WTC11 (cell line): ENCODE results near the gene PEX16.

Source experiments
- FOXK1 ChIP-seq: sonication (generic); formaldehyde crosslinking; IDR thresholded peaks from 2 replicates; pipeline ENCODE4 v1.8.0; 2022; ENCODE audit warnings: mild to moderate bottlenecking, moderate library complexity, missing genetic modification reagents
- IRF2 ChIP-seq: sonication (generic); formaldehyde crosslinking; IDR thresholded peaks from 2 replicates; pipeline ENCODE4 v1.8.0; 2022; ENCODE audit warnings: low read depth, missing genetic modification reagents, borderline replicate concordance
- NR2C2 ChIP-seq: sonication (generic); formaldehyde crosslinking; IDR thresholded peaks from 2 replicates; pipeline ENCODE4 v1.8.0; 2022; ENCODE audit warnings: mild to moderate bottlenecking, missing genetic modification reagents
- SP1 ChIP-seq: sonication (generic); formaldehyde crosslinking; conservative IDR thresholded peaks from 2 replicates; pipeline ENCODE4 v1.8.1; 2022; ENCODE audit warnings: missing genetic modification reagents
- TEAD4 ChIP-seq: sonication (generic); formaldehyde crosslinking; IDR thresholded peaks from 2 replicates; pipeline ENCODE4 v1.8.0; 2022; ENCODE audit warnings: mild to moderate bottlenecking, missing genetic modification reagents
- ZNF416 ChIP-seq: fragments of 250-450 bp; sonication (Bioruptor Pico); IDR thresholded peaks from 2 replicates; pipeline ENCODE4 v1.9.0; 2021; ENCODE audit warnings: mild to moderate bottlenecking, inconsistent platforms
- TF ChIP-seq, protein P1 (sequence below): sonication (generic); formaldehyde crosslinking; IDR thresholded peaks from 2 replicates; pipeline ENCODE4 v1.8.0; 2023; ENCODE audit warnings: missing genetic modification reagents
- TF ChIP-seq, protein P2 (sequence below): fragments of 200-600 bp; IDR thresholded peaks from 2 replicates; pipeline ENCODE4 v1.8.0; 2022; ENCODE audit warnings: antibody characterized with exemption
- TF ChIP-seq, protein P3 (sequence below): sonication (generic); formaldehyde crosslinking; IDR thresholded peaks from 2 replicates; pipeline ENCODE4 v1.8.1; 2022; ENCODE audit warnings: mild to moderate bottlenecking, moderate library complexity, missing genetic modification reagents
- TF ChIP-seq, protein P4 (sequence below): sonication (generic); formaldehyde crosslinking; IDR thresholded peaks from 2 replicates; pipeline ENCODE4 v1.8.0; 2022; ENCODE audit warnings: missing genetic modification reagents
- TF ChIP-seq, protein P5 (sequence below): sonication (generic); formaldehyde crosslinking; conservative IDR thresholded peaks from 2 replicates; pipeline ENCODE4 v1.8.1; 2022; ENCODE audit warnings: mild to moderate bottlenecking, missing genetic modification reagents
- TF ChIP-seq, protein P6 (sequence below): fragments of 250-450 bp; sonication (Bioruptor Pico); conservative IDR thresholded peaks from 2 replicates; pipeline ENCODE4 v1.9.0; 2021; ENCODE audit warnings: mild to moderate bottlenecking
- TF ChIP-seq, protein P7 (sequence below): sonication (generic); formaldehyde crosslinking; IDR thresholded peaks from 2 replicates; pipeline ENCODE4 v1.8.1; 2023; ENCODE audit warnings: mild to moderate bottlenecking, moderate library complexity, missing genetic modification reagents

DNA sequence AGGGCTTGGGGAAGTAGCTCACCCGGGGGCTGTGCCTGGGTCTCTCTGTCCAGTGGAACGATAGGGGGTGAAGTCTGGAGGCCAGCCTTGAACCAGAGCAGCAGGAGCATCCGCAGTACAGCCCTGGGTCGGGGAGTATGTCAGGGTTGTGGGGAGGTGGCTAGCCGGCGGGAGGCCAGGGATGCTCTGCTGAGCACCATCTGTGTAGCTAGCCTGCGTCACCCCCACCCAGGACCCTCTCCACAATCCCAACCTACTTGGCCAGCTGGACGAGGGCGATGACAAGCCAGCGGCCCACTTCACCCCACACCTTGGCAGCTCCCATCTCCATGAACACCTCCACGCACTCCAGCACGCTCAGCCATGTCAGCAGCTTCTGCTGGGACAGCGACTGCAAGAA is 2.2 kb downstream of the PEX16 start:
- TF ChIP-seq, protein P1, sequence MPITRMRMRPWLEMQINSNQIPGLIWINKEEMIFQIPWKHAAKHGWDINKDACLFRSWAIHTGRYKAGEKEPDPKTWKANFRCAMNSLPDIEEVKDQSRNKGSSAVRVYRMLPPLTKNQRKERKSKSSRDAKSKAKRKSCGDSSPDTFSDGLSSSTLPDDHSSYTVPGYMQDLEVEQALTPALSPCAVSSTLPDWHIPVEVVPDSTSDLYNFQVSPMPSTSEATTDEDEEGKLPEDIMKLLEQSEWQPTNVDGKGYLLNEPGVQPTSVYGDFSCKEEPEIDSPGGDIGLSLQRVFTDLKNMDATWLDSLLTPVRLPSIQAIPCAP = no peak
- TF ChIP-seq FOXK1 (CRISPR knock-in tag) (no peak), NR2C2 (CRISPR knock-in tag) (no peak), ZNF416 (no peak), SP1 (CRISPR knock-in tag) (no peak), TEAD4 (CRISPR knock-in tag) (no peak), IRF2 (CRISPR knock-in tag) (no peak)
- TF ChIP-seq, protein P2, sequence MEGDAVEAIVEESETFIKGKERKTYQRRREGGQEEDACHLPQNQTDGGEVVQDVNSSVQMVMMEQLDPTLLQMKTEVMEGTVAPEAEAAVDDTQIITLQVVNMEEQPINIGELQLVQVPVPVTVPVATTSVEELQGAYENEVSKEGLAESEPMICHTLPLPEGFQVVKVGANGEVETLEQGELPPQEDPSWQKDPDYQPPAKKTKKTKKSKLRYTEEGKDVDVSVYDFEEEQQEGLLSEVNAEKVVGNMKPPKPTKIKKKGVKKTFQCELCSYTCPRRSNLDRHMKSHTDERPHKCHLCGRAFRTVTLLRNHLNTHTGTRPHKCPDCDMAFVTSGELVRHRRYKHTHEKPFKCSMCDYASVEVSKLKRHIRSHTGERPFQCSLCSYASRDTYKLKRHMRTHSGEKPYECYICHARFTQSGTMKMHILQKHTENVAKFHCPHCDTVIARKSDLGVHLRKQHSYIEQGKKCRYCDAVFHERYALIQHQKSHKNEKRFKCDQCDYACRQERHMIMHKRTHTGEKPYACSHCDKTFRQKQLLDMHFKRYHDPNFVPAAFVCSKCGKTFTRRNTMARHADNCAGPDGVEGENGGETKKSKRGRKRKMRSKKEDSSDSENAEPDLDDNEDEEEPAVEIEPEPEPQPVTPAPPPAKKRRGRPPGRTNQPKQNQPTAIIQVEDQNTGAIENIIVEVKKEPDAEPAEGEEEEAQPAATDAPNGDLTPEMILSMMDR = no peak
- TF ChIP-seq, protein P3, sequence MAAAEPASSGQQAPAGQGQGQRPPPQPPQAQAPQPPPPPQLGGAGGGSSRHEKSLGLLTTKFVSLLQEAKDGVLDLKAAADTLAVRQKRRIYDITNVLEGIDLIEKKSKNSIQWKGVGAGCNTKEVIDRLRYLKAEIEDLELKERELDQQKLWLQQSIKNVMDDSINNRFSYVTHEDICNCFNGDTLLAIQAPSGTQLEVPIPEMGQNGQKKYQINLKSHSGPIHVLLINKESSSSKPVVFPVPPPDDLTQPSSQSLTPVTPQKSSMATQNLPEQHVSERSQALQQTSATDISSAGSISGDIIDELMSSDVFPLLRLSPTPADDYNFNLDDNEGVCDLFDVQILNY = no peak
- TF ChIP-seq, protein P4, sequence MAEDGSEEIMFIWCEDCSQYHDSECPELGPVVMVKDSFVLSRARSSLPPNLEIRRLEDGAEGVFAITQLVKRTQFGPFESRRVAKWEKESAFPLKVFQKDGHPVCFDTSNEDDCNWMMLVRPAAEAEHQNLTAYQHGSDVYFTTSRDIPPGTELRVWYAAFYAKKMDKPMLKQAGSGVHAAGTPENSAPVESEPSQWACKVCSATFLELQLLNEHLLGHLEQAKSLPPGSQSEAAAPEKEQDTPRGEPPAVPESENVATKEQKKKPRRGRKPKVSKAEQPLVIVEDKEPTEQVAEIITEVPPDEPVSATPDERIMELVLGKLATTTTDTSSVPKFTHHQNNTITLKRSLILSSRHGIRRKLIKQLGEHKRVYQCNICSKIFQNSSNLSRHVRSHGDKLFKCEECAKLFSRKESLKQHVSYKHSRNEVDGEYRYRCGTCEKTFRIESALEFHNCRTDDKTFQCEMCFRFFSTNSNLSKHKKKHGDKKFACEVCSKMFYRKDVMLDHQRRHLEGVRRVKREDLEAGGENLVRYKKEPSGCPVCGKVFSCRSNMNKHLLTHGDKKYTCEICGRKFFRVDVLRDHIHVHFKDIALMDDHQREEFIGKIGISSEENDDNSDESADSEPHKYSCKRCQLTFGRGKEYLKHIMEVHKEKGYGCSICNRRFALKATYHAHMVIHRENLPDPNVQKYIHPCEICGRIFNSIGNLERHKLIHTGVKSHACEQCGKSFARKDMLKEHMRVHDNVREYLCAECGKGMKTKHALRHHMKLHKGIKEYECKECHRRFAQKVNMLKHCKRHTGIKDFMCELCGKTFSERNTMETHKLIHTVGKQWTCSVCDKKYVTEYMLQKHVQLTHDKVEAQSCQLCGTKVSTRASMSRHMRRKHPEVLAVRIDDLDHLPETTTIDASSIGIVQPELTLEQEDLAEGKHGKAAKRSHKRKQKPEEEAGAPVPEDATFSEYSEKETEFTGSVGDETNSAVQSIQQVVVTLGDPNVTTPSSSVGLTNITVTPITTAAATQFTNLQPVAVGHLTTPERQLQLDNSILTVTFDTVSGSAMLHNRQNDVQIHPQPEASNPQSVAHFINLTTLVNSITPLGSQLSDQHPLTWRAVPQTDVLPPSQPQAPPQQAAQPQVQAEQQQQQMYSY (CRISPR knock-in tag) = no peak
- TF ChIP-seq, protein P5, sequence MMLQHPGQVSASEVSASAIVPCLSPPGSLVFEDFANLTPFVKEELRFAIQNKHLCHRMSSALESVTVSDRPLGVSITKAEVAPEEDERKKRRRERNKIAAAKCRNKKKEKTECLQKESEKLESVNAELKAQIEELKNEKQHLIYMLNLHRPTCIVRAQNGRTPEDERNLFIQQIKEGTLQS (CRISPR knock-in tag) = no peak
- TF ChIP-seq, protein P6, sequence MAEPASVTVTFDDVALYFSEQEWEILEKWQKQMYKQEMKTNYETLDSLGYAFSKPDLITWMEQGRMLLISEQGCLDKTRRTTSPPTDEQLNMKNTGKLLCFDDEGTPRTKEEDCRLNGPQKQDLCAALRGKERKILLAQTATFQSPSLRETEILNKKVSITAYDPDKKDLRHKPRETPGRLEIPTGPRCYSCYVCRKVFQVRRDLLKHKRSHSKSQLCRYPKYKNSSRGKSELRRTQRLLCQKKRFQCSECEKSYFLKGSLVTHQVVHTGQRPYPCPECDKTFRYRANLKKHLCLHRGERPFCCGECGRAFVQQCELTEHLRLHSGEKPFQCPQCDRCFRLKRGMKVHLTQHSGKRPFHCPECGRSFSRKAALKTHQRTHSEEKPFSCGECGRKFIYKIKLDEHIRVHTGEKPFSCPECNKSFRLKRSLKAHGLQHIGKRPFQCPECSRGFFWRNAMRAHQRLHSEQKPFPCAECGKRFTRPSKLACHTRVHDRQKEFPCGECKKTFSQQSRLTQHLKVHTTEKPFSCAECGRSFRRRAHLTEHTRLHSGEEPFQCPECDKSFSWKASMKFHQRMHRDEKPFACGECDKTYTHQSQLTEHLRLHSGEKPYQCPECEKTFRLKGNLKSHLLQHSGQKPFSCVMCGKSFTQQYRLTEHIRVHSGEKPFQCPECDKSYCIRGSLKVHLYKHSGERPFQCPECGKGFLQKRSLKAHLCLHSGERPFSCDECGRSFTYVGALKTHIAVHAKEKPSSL = no peak
- TF ChIP-seq, protein P7, sequence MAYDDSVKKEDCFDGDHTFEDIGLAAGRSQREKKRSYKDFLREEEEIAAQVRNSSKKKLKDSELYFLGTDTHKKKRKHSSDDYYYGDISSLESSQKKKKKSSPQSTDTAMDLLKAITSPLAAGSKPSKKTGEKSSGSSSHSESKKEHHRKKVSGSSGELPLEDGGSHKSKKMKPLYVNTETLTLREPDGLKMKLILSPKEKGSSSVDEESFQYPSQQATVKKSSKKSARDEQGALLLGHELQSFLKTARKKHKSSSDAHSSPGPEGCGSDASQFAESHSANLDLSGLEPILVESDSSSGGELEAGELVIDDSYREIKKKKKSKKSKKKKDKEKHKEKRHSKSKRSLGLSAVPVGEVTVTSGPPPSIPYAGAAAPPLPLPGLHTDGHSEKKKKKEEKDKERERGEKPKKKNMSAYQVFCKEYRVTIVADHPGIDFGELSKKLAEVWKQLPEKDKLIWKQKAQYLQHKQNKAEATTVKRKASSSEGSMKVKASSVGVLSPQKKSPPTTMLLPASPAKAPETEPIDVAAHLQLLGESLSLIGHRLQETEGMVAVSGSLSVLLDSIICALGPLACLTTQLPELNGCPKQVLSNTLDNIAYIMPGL (CRISPR knock-in tag) = no peak
